Stimulated activated CD8-positive, alpha-beta memory T cell treated with anti-CD3 and anti-CD28 coated beads, Interleukin-15, amount 100 ng/mL, for 4 hours (primary cell): ENCODE data around the gene SERTAD3.
"Not testable (repeated sequence)": the region's sequence is repeated elsewhere in the genome, so short reads cannot be mapped to it uniquely, and the experiment has no call there.

ENCODE experiments used
- DNase-seq, 2 donors: peaks; one replicate each; pipeline ENCODE4 v3.0.0-alpha.2; 2020; ENCODE audit warnings: low read depth in 2 of 2

Gene SERTAD3

DNA sequence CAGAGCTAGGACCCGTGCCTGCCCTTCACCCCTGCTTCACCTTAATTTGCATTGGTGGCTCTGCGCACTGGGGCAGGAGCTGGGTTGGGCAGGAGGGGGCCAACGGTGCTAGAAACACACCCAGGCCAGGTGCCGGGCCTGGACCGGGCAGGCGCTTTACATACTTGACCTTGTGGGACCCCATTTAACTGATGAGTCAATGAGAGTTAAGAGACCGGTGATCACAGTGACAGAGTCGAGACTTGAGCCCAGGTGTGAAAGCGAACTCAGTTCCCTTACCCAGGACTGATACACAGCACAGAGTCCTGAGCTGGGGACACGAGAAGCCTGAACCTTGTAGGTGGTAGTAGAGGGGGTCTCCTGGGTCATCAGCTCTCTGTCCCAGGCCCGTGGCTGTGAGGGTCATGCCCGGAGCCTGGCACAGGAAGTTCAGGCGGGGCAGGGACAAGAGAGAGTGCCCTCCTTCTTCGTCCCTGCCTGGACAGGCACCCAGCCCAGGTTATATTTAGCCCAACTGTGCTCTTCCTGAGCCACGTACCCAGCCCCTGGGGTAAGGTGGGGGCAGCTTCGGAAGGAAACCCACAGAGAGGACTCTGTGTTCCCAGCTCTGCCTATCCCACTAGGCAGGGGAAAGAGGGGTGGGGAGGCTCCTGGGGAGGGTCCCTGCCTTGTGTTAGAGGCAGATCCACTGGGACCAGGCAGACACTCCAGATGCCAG is 32.9 kb downstream of the SERTAD3 start:
- DNase-seq = no peak

DNA sequence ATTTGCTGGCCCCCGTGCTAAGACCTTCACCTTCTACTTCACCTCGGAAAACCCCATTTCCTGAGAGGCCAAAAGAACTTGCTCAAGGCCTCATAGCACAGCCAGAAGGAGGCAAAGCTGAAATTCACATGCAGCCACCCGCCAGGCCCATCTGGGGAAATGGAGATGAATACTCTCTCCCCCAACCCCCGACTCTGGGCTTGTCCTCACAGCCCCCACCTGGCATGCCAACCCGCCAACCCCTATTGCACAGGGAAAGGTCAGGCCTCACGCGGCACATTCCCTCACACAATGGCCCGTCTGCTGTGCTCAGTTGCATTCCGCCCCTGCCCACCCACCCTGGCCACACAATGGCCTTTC is 34.1 kb downstream of the SERTAD3 start:
- DNase-seq = no peak

DNA sequence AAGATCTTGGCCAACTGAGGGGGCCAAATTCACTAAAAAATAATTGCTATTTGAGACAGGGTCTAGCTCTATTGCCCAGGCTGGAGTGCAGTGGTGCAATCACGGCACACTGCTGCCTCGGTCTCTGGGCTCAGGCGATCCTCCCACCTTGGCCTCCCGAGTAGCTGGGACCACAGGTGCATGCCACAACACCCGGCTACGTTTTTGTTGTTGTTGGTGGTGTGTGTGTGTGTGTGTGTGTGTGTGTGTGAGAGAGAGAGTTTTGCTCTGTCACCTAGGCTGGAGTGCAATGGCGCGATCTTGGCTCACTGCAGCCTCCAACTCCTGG is 35.6 kb downstream of the SERTAD3 start:
- not testable (repeated sequence) for DNase-seq

DNA sequence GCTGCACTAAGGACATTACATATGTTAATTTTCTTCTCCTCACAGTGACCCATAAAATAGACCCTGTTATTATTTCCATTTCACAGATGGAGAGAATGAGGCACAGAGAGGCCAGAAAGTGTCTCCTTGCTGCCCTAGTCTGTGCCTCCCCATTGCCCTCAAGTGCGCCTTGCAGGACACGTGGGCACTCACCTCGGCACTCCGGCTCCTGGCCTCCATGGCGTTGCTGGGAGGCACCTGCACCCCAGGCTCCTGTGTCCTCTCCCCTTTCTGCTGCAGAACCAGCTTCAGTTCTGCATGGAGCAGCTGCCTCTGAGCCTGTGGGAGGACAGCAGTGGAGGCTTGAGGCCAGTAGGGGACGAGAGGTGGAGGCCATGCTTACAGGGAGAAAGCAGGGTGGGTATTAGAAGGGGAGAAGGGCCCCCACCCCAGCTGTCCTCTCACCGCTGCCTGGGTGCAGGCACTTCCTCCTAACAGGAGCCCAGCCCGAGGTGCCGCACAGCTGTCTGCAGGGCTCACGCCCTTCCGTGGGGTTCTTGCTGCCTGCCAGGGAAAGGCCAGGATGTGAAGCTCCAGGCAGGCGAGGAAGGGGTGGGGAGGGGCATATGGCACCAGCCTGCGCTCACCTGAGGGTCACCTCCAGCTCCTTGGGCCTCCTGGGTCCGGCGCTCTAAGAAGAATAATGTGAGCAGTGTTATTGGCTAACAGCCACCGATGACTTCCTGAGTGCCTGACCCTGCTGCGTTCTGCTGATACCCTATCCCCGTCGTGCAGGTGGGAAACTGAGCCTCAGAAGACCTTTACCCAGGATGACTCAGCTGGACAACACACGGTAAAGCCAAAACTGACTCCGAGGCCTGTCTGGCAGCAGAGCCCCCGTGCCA is 36.2 kb downstream of the SERTAD3 start:
- no peak for DNase-seq

DNA sequence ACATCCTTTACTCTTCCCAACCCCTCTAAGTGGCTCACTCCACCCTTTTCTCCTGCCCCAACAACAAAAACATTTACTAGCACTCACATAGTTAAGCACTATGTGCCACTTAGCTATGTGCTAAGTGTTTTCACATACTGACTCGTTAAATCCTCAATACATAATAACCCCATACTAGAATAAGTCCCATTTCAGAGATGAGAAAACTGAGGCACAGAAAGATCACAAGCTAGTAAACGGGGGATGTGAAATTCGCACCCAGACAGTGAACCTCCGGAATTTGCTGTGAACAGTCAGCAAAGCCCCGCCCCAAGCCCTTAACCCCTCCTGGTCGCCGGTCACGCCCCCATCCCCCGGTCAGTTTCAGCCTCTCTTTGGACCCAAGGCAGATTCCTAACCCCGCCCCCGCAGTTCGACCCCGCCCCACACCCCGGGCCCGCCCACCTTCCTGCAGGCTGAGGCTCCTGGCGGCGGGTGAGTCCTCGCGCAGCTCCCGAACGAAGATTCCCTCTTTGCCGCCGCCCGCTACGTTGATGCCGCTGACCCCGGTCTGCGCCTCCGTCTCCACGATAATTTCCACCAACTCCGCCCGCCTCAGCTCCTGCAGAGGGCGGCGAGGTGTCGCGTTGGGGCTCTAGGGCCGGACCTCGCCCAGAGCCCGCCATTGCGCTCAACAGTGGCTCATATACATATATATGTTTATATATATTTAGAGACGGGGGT is 40.7 kb downstream of the SERTAD3 start:
- DNase-seq = peak; percentile 58 to 61

DNA sequence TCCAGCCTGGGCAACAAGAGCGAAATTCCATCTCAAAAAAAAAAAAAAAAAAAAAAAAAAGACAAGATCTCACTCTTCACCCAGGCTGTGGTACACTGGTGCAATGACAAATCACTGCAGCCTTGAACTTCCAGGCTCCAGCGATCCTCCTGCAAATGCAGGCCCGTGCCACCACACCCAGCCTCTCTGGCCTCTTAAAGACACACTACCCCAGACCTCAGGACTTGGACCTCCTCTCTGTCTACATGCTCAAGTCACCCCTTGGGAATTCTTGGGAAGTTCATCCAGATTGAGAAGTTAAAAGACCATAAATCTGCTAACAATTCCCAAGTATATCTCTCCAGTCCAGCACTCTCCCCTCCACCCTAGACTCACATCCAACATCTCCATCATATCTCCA is 43.6 kb downstream of the SERTAD3 start:
- no peak for DNase-seq

DNA sequence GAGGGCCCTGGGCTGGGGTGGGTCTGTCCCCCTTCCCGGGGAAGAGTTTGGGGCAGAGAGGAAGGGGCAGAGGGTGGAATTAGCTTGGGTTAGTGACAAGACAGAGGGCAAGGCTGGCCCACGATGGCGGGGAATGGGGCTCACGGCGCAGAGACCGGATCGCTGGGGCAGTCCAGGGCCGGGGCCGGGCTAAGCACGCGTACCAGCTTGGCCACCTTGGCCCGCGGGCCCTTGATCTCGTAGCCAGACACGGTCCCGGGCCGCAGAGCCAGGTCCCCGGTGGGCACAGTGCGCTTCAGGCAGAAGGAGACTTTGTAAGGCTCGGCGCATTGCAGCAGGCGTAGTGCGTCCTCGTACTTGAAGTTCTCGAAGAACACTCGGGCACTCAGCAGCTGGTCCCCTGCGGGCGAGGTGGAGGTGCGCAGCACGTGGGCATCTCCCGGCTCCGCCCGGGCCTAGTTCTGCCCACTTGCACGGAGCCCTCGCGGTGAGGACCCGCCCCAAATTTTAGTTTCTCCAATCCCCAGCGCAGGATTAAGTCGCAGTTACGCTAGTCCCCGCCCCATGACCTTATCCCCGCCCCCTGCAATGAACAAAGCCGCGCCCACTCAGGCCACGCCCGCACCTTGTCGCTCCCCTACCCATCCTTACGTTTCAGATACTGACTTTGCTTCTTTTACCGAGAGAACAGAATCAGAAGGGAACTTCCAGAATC is 45.6 kb downstream of the SERTAD3 start:
- DNase-seq = peak in 1 of 2 donors; percentile 38

DNA sequence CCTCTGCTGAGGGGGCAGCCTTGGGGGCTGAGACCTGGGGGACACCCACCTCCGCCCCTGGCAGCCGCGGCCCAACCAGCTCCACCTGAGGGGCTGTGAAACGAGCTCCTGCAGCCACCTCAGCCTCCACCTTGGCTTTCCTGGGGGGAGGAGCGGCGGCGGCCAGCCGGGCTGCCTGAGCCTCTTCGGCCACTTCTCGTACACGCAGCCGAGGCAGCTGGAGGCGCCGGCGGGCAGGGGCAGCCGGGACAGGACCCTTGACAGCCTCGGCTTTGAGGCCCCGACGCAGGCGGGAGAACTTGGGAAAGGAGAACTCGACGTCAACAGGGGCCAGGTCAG is 46.6 kb downstream of the SERTAD3 start:
- DNase-seq = no peak

DNA sequence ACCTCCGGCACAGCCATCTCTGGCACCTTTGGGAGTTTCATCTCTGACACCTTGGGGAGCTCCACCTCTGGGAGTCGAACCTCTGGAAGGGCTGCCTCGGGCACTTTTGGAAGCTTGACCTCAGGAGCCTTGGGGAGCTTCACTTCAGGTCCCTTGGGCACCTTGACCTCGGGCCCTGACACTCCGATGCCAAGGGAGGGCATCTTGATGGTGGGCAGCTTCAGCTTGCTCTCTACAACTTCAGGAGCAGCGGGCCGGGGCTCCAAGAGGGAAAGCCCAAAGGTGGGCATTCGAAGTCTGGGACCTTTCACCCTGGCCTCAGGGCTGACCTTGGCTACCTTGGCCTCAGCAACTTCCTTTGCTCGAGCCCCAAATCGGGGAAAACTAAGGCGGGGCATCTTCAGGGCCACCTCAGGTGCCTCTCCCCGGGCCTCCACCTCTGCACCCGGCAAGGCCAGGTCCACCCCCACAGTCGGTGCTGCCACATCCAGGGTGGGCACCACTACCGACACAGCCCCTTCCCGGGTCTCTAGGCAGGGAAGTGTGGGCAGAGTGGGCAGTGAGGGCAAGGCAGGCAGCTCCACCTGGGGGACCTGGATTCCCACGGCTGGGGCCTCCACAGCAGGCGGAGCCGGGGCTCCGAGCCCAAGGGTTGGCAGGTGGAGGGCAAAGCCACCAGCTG is 47.1 kb downstream of the SERTAD3 start:
- DNase-seq = no peak

DNA sequence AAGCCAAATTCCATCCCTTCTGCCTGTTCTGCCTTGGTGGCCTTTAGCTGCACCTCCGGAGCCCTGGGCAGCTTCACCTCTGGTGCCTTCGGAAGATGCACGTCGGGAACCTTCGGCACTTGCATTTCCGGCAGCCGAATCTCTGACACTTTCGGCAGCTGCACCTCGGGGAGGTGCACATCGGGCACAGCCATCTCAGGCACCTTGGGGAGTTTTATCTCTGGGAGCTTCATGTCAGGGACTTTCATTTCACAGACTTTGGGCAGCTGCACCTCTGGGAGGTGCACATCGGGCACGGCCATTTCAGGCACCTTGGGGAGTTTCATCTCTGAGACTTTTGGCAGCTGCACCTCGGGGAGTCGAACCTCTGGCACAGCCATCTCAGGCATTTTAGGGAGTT is 48.2 kb downstream of the SERTAD3 start:
- DNase-seq = no peak

DNA sequence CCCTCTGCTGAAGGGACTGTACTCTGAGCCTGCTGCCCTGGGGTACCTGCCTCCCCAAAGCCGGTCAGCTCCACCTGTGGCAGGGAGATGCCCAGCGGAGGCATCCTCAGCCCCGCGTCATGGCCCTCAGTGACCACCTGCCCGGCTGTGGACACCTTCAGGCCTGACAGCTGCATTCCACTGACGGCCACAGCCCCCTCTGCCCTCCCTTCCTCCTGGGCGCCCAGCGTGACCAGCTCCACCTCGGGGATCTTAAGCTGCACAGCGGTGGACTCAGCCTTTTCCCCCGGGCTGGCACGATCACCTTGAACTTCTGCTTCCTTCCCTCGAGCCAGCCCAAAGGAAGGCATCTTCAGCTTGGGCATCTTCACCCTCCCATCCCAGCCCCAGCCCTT is 49.3 kb downstream of the SERTAD3 start:
- no peak for DNase-seq

DNA sequence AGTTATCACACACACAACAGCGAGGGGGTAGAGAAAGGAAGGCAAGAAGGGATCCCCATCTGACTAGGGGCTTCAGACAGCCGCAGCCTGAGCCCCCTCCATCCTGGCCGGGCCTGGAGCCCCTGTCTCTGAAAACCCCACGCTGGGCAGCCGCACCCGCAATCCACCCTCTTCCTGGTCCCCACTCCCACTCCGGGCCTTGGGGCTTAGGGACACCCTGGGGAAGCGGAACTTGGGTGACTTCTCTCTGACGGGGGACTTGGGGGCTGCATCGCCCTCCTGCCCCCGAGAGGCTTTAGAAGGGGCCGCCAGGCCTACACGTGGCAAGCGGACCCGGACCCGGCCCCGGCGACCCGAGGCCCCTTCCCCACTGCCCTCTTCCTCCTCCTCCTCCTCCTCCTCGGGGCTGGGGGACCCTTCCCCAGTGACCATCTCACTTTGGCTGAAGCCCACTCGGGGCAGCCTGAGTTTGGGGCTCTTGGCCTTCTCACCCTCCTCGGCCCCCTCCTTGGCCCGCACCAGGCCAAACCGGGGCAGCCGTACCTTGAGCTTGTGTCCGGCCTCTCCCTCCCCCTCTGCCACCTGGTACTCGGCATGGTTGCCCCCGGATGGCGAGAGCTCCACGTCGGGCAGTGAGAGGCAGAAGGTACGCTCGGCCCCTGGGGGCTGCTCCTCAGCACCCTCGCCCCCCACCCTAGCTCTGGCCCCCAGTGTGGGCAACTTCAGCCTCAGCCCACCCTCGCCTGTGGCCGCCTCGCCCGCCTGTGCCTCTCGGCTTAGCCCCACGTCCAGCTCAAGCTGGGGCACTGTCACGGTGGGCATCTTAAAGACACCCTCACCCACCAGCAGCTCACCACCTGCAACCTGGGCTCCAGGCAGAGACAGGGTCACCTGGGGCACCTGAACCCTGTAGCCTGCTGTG is 50.0 kb downstream of the SERTAD3 start:
- no peak for DNase-seq

DNA sequence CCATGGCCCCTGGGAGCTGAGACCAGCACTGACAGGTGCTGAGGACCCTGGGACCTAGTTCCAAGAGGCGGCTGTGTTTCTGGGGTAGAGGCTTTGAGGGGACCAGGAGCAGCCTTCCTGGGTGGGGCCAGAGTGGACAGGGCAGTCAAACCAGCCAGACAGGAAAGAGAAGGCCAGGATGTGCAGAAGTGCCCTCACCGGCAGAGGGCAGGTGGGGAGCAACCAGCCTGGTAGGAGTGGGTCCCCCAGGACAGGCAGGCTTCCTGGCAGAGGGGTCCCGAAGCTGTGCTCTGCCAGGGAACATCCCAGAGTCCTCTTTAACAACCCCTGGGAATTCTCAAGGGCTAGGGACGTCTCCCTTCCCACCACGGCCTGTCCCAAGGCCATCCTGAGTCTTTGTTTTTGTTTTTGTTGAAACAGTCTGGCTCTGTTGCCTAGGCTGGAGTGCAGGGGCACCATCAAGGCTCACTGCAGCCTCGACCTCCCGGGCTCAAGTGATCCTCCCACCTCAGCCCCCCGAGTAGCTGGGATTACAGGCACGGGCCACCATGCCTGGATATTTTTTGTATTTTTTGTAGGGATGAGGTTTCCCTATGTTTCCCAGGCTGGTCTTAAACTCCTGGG is 51.1 kb downstream of the SERTAD3 start:
- DNase-seq = no peak

DNA sequence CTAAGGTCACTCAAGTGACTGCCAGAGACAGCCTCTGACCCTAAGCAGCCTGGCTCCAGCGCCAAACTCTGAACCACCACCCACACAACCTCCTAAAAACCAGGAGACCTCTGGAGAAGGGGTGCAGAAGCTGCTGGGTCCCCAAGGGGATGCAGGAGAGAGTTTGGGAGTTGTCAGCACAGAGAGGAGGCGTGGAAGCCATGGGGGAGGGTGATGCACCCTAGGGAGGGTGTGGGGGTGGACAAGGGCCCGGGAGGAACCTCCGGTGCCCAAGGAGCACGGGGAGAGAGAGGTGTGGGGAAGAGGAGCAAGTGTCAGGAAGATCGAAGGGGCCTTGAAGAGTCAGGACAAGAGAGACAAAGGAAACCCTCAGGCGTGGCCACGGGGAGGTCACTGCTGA is 52.0 kb downstream of the SERTAD3 start:
- DNase-seq = no peak
